GM18526 (cell line): Measurements from ENCODE around the gene KLF16.

Experiments used
- POLR2A ChIP-seq: IDR thresholded peaks from 3 replicates; pipeline ENCODE4 v1.6.1; 2011; ENCODE audit not compliant: insufficient read length; ENCODE audit errors: extremely low read depth

KLF16 gene

GRCh38 chr19:1893791-1894190 lies 30.4 kb upstream of the KLF16 start:
- no peak for TF ChIP-seq POLR2A

- no peak for TF ChIP-seq POLR2A
Observed at GRCh38 chr19:1889907-1890306, 26.5 kb upstream of the KLF16 start.

GRCh38 chr19:1888385-1888784 lies 25.0 kb upstream of the KLF16 start:
- no peak for TF ChIP-seq POLR2A

GRCh38 chr19:1885398-1886119 lies 22.2 kb upstream of the KLF16 start, which contains the start of gene ABHD17A:
Gene ABHD17A (minus strand): TSS chr19:1885496. CDS start chr19:1881566, 3,930 bp downstream.
- TF ChIP-seq POLR2A, result peak; percentile 49

GRCh38 chr19:1884719-1885334 lies 21.4 kb upstream of the KLF16 start:
- TF ChIP-seq POLR2A, result no peak

- TF ChIP-seq POLR2A, result no peak
Observed at GRCh38 chr19:1884291-1884718, 20.9 kb upstream of the KLF16 start.

- no peak for TF ChIP-seq POLR2A
Observed at GRCh38 chr19:1883784-1884183, 20.4 kb upstream of the KLF16 start.

GRCh38 chr19:1882786-1883692 lies 19.7 kb upstream of the KLF16 start:
- TF ChIP-seq POLR2A, result no peak

GRCh38 chr19:1882089-1882785 lies 18.9 kb upstream of the KLF16 start:
- no peak for TF ChIP-seq POLR2A

GRCh38 chr19:1880611-1881392 lies 17.4 kb upstream of the KLF16 start:
- no peak for TF ChIP-seq POLR2A

- peak; percentile 90 for TF ChIP-seq POLR2A
Observed at GRCh38 chr19:1875646-1876495, 12.5 kb upstream of the KLF16 start.

- TF ChIP-seq POLR2A, result no peak
Observed at GRCh38 chr19:1874554-1875185, 11.3 kb upstream of the KLF16 start.
